GM21786 (cell line): ENCODE measurements around the gene PLXDC1.

ENCODE experiments used
- ATAC-seq: cut with Tn5 transposase; IDR thresholded peaks from one replicate; pipeline ENCODE4 v1.9.1; 2021; ENCODE audit not compliant: unreplicated experiment

The PLXDC1 gene

GRCh38 chr17:39156491-39156890 lies 5.1 kb upstream of the PLXDC1 start:
- no peak for ATAC-seq

GRCh38 chr17:39155654-39156053 lies 4.2 kb upstream of the PLXDC1 start:
- ATAC-seq: no peak

- peak; percentile 45 for ATAC-seq
Observed at GRCh38 chr17:39153599-39154051, 2.2 kb upstream of the PLXDC1 start.

- no peak for ATAC-seq
Observed at GRCh38 chr17:39151943-39152818, 744 bp upstream of the PLXDC1 start.

- ATAC-seq: no peak
Observed at GRCh38 chr17:39150795-39151149, 665 bp downstream of the PLXDC1 start.

- ATAC-seq: no peak
Observed at GRCh38 chr17:39150104-39150634, 1.3 kb downstream of the PLXDC1 start.

- ATAC-seq: no peak
Observed at GRCh38 chr17:39147221-39148185, 3.9 kb downstream of the PLXDC1 start.

GRCh38 chr17:39146273-39146672 lies 5.2 kb downstream of the PLXDC1 start:
- ATAC-seq: no peak

GRCh38 chr17:39145143-39145542 lies 6.3 kb downstream of the PLXDC1 start:
- ATAC-seq: no peak

GRCh38 chr17:39144416-39144840 lies 7.0 kb downstream of the PLXDC1 start:
- ATAC-seq: no peak

GRCh38 chr17:39143552-39144093 lies 7.8 kb downstream of the PLXDC1 start:
- ATAC-seq: no peak

GRCh38 chr17:39141915-39142664 lies 9.3 kb downstream of the PLXDC1 start:
- ATAC-seq: no peak

- ATAC-seq: no peak
Observed at GRCh38 chr17:39141294-39141693, 10.1 kb downstream of the PLXDC1 start.

- no peak for ATAC-seq
Observed at GRCh38 chr17:39139561-39139960, 11.9 kb downstream of the PLXDC1 start.

GRCh38 chr17:39139161-39139511 lies 12.3 kb downstream of the PLXDC1 start:
- no peak for ATAC-seq

GRCh38 chr17:39138431-39139160 lies 12.8 kb downstream of the PLXDC1 start:
- no peak for ATAC-seq

GRCh38 chr17:39134878-39135277 lies 16.6 kb downstream of the PLXDC1 start:
- ATAC-seq: no peak

- no peak for ATAC-seq
Observed at GRCh38 chr17:39132192-39132610, 19.2 kb downstream of the PLXDC1 start.

- ATAC-seq: no peak
Observed at GRCh38 chr17:39131616-39132015, 19.8 kb downstream of the PLXDC1 start.

GRCh38 chr17:39130205-39130604 lies 21.2 kb downstream of the PLXDC1 start:
- no peak for ATAC-seq
